A549 (cell line): ENCODE results near the gene SKAP1.

Experiments used
- CTCF ChIP-seq: fragments of >200 bp; sonication (Bioruptor Twin); formaldehyde crosslinking; IDR thresholded peaks from 3 replicates; pipeline ENCODE4 v1.5.1; 2016
- EP300 ChIP-seq, 2 experiments: fragments of >200 bp; sonication (Bioruptor Twin); formaldehyde crosslinking; IDR thresholded peaks; 2 replicates in 1 of 2; 3 replicates in 1 of 2; pipeline ENCODE4 v1.6.1; 2016 to 2017
- HES2 ChIP-seq: fragments of >200 bp; sonication (Bioruptor Twin); formaldehyde crosslinking; IDR thresholded peaks from 2 replicates; pipeline ENCODE4 v1.6.1; 2016
- HMGXB4 ChIP-seq: fragments of 250-450 bp; sonication (Bioruptor Pico); IDR thresholded peaks from 2 replicates; pipeline ENCODE4 v1.5.0; 2021; ENCODE audit warnings: mild to moderate bottlenecking, moderate library complexity, borderline replicate concordance
- HOXA7 ChIP-seq: fragments of 250-450 bp; sonication (Bioruptor Pico); IDR thresholded peaks from 2 replicates; pipeline ENCODE4 v1.5.0; 2020; ENCODE audit warnings: mild to moderate bottlenecking, moderate library complexity
- MAFK ChIP-seq: fragments of 450-650 bp; IDR thresholded peaks from 2 replicates; pipeline ENCODE4 v1.6.1; 2014; ENCODE audit not compliant: partially characterized antibody
- TF ChIP-seq, protein P1 (sequence below): fragments of 200-600 bp; sonication (generic); IDR thresholded peaks from 2 replicates; pipeline ENCODE4 v1.6.1; 2016; ENCODE audit warnings: antibody characterized with exemption, mild to moderate bottlenecking, moderate library complexity

GRCh38 chr17:48384164-48384563, 45.9 kb downstream of the SKAP1 start:
- TF ChIP-seq CTCF (no peak), HMGXB4 (CRISPR knock-in tag) (no peak), HES2 (no peak), EP300 (IDR thresholded peaks at IDR 0.05) (no peak), HOXA7 (CRISPR knock-in tag) (no peak), MAFK (no peak)
- TF ChIP-seq, protein P1, sequence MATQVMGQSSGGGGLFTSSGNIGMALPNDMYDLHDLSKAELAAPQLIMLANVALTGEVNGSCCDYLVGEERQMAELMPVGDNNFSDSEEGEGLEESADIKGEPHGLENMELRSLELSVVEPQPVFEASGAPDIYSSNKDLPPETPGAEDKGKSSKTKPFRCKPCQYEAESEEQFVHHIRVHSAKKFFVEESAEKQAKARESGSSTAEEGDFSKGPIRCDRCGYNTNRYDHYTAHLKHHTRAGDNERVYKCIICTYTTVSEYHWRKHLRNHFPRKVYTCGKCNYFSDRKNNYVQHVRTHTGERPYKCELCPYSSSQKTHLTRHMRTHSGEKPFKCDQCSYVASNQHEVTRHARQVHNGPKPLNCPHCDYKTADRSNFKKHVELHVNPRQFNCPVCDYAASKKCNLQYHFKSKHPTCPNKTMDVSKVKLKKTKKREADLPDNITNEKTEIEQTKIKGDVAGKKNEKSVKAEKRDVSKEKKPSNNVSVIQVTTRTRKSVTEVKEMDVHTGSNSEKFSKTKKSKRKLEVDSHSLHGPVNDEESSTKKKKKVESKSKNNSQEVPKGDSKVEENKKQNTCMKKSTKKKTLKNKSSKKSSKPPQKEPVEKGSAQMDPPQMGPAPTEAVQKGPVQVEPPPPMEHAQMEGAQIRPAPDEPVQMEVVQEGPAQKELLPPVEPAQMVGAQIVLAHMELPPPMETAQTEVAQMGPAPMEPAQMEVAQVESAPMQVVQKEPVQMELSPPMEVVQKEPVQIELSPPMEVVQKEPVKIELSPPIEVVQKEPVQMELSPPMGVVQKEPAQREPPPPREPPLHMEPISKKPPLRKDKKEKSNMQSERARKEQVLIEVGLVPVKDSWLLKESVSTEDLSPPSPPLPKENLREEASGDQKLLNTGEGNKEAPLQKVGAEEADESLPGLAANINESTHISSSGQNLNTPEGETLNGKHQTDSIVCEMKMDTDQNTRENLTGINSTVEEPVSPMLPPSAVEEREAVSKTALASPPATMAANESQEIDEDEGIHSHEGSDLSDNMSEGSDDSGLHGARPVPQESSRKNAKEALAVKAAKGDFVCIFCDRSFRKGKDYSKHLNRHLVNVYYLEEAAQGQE = no peak
